GM23338 (cell line): ENCODE measurements around the gene SLC2A13. TPM values are rescaled to one million over a fixed set of nuclear protein-coding genes. Genes with fewer than 3 reads are reported as not detected.
A peak's percentile ranks its signal among the peaks of the same experiment; 100 is the strongest.
"Not testable (repeated sequence)": the region's sequence is repeated elsewhere in the genome, so short reads cannot be mapped to it uniquely, and the experiment has no call there.

Source experiments
- ATAC-seq: fragments of 200-7000 bp; cut with Tn5 transposase; 3 replicates; pipeline ENCODE4 v1.9.1; 2020
- DNase-seq: peaks from one replicate; pipeline ENCODE4 v3.0.0-alpha.2; 2015; ENCODE audit warnings: low spot score
- H2AFZ ChIP-seq: fragments of 200-600 bp; sonication (generic); 2 replicates; pipeline ENCODE4 v1.8.0; 2016; ENCODE audit warnings: antibody characterized with exemption, mild to moderate bottlenecking, moderate library complexity
- H3F3A ChIP-seq: fragments of 200-600 bp; sonication (generic); replicated peaks from 2 replicates; pipeline ENCODE4 v1.8.0; 2017; ENCODE audit warnings: antibody characterized with exemption, mixed run types, low read depth
- H3K27ac ChIP-seq: fragments of 200-600 bp; sonication (generic); 2 replicates; pipeline ENCODE4 v1.6.1; 2016; ENCODE audit warnings: low read depth
- H3K27me3 ChIP-seq: fragments of 200-600 bp; sonication (generic); 2 replicates; pipeline ENCODE4 v1.8.0; 2016; ENCODE audit warnings: mild to moderate bottlenecking, mixed run types, moderate library complexity; ENCODE audit not compliant: insufficient read depth
- H3K36me3 ChIP-seq: fragments of 200-600 bp; sonication (generic); 2 replicates; pipeline ENCODE4 v1.8.0; 2016; ENCODE audit warnings: mild to moderate bottlenecking; ENCODE audit not compliant: insufficient read depth
- H3K4me1 ChIP-seq: fragments of 200-600 bp; sonication (generic); 2 replicates; pipeline ENCODE4 v1.8.0; 2016; ENCODE audit warnings: mild to moderate bottlenecking, moderate library complexity; ENCODE audit not compliant: insufficient read depth
- H3K4me2 ChIP-seq: fragments of 200-600 bp; sonication (generic); 2 replicates; pipeline ENCODE4 v1.7.1; 2017; ENCODE audit warnings: mixed run types
- H3K4me3 ChIP-seq: fragments of 200-600 bp; sonication (generic); 2 replicates; pipeline ENCODE4 v1.6.1; 2016; ENCODE audit warnings: mixed run types
- H3K79me2 ChIP-seq: fragments of 200-600 bp; sonication (generic); replicated peaks from 2 replicates; pipeline ENCODE4 v1.8.0; 2017; ENCODE audit warnings: mild to moderate bottlenecking; ENCODE audit not compliant: insufficient read depth
- H3K9me2 ChIP-seq: fragments of 200-600 bp; sonication (generic); 2 replicates; pipeline ENCODE4 v1.8.0; 2017; ENCODE audit not compliant: insufficient read depth
- H4K20me1 ChIP-seq: fragments of 200-600 bp; sonication (generic); replicated peaks from 2 replicates; pipeline ENCODE4 v1.8.0; 2017; ENCODE audit warnings: mild to moderate bottlenecking; ENCODE audit not compliant: insufficient read depth
- H3K27ac Mint-ChIP-seq: 2 replicates; pipeline ENCODE4 v1.8.0; 2020; ENCODE audit warnings: inconsistent platforms, mild to moderate bottlenecking, moderate library complexity, mixed read lengths
- H3K27me3 Mint-ChIP-seq: 3 replicates; pipeline ENCODE4 v1.8.0; 2022; ENCODE audit warnings: low read depth, mild to moderate bottlenecking, moderate library complexity, mixed read lengths, inconsistent platforms; ENCODE audit not compliant: insufficient read depth, poor library complexity
- H3K36me3 Mint-ChIP-seq: 3 replicates; pipeline ENCODE4 v1.8.0; 2021; ENCODE audit warnings: low read depth, mild to moderate bottlenecking, inconsistent platforms, moderate library complexity, mixed read lengths
- H3K4me1 Mint-ChIP-seq: 3 replicates; pipeline ENCODE4 v1.8.0; 2020; ENCODE audit warnings: mild to moderate bottlenecking, inconsistent platforms, mixed read lengths
- H3K4me3 Mint-ChIP-seq: 3 replicates; pipeline ENCODE4 v1.8.0; 2021; ENCODE audit warnings: moderate library complexity, mild to moderate bottlenecking, inconsistent platforms, mixed read lengths
- H3K9me3 Mint-ChIP-seq: 3 replicates; pipeline ENCODE4 v1.8.0; 2020; ENCODE audit warnings: moderate library complexity, mild to moderate bottlenecking, inconsistent platforms, mixed read lengths
- CREB1 ChIP-seq: fragments of 250-450 bp; sonication (Bioruptor Pico); IDR thresholded peaks from 2 replicates; pipeline ENCODE4 v1.5.0; 2020; ENCODE audit warnings: low read depth, mild to moderate bottlenecking, moderate library complexity
- EZH2 ChIP-seq: fragments of 200-600 bp; sonication (generic); IDR thresholded peaks from one replicate; pipeline ENCODE4 v1.8.0; 2017; ENCODE audit warnings: antibody characterized with exemption, mild to moderate bottlenecking, low read depth; ENCODE audit not compliant: unreplicated experiment
- NANOG ChIP-seq: IDR thresholded peaks from 2 replicates; pipeline ENCODE4 v1.6.1; 2016; ENCODE audit warnings: antibody characterized with exemption, borderline replicate concordance
- polyA plus RNA-seq: library from polyadenylated mRNA; unstranded; fragments of >200 nt; fragmentation: Nextera tagmentation; extraction: Ambion mirVana; gene quantifications from 2 replicates; pipeline ENCODE4 v1.2.1, GENCODE V29; 2016
- total RNA-seq: library from RNA; depleted of rRNA; stranded (reverse); fragments of >200 nt; shearing (Covaris generic); gene quantifications from 2 replicates; pipeline ENCODE4 v1.2.3, GENCODE V29; 2014
- TF ChIP-seq, protein P1 (sequence below): IDR thresholded peaks from one replicate; pipeline ENCODE4 v1.6.1; 2018; ENCODE audit warnings: antibody characterized with exemption; ENCODE audit not compliant: unreplicated experiment
- TF ChIP-seq, protein P2 (sequence below): fragments of 250-450 bp; sonication (Bioruptor Pico); IDR thresholded peaks from 2 replicates; pipeline ENCODE4 v1.5.0; 2020; ENCODE audit warnings: mild to moderate bottlenecking, moderate library complexity

Gene SLC2A13
- total and polyA plus RNA-seq, 2 experiments from 2014 or later, result 6.8 to 22.7 TPM

DNA sequence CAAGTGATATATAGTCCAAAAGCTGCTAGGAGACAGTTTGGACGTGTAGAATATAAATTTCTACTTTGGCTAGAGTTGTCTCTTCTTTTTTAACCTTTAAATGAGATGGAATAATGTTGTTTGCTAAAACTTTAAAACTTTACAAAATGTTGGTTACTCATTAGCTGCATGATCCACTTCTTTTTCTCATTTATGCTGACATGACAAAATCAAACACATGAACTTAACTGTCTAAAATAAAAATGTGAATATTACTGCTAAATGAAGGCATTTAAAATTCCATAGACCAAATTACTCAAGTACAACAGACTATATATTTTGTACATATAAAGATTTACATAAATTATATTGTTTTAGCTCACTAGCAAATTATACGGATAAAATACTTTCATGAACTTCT lies 350.4 kb downstream of the SLC2A13 start (continued):
- TF ChIP-seq, protein P1, sequence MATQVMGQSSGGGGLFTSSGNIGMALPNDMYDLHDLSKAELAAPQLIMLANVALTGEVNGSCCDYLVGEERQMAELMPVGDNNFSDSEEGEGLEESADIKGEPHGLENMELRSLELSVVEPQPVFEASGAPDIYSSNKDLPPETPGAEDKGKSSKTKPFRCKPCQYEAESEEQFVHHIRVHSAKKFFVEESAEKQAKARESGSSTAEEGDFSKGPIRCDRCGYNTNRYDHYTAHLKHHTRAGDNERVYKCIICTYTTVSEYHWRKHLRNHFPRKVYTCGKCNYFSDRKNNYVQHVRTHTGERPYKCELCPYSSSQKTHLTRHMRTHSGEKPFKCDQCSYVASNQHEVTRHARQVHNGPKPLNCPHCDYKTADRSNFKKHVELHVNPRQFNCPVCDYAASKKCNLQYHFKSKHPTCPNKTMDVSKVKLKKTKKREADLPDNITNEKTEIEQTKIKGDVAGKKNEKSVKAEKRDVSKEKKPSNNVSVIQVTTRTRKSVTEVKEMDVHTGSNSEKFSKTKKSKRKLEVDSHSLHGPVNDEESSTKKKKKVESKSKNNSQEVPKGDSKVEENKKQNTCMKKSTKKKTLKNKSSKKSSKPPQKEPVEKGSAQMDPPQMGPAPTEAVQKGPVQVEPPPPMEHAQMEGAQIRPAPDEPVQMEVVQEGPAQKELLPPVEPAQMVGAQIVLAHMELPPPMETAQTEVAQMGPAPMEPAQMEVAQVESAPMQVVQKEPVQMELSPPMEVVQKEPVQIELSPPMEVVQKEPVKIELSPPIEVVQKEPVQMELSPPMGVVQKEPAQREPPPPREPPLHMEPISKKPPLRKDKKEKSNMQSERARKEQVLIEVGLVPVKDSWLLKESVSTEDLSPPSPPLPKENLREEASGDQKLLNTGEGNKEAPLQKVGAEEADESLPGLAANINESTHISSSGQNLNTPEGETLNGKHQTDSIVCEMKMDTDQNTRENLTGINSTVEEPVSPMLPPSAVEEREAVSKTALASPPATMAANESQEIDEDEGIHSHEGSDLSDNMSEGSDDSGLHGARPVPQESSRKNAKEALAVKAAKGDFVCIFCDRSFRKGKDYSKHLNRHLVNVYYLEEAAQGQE, result no peak
- no peak for TF ChIP-seq CREB1 (CRISPR knock-in tag)

DNA sequence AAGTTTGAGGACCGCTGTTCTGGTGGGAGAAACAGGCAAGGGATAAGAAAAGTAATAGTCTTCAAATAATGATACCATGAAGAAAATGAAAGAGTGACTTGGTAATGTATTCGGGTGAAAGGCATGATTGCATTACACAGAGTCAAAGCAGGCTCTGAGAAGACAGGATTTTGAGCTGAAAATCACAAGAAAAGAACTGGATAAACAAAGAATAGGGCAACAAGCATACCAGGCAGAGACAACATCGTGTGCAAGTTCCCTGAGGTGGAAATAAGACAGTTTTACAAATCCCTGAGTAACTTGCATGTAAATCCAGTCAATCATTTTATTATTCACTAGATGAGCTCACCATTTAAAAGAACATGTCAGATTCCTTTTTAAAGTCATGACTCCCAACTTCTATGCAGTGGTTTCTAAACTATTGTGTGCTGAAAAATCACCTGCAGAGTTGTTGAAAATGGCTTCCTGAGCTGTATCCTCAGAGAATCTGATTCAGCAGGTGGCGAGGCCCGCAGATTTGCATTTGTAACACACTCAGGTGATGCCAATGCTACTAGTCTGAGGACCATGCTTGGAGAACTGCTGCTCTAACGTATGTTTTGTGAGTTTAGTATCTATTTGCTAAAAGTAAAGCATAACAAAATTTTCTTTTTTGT lies 353.3 kb downstream of the SLC2A13 start:
- peak overlapping the region; percentile 41 for H3K27ac Mint-ChIP-seq

DNA sequence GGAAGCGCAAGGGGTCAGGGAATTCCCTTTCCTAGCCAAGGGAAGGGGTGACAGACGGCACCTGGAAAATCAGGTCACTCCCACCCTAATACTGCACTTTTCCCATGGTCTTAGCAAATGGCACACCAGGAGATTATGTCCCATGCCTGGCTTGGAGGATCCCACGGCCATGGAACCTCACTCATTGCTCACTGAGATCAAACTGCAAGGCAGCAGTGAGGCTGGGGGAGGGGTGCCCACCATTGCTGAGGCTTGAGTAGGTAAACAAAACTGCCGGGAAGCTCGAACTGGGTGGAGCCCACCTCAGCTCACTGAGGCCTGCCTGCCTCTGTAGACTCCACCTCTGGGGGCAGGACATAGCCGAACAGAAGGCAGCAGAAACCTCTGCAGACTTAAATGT lies 359.7 kb downstream of the SLC2A13 start:
- not testable (repeated sequence) for H3K4me3 Mint-ChIP-seq, H3K4me3 ChIP-seq, ATAC-seq, H3K9me2 ChIP-seq, H3K4me1 Mint-ChIP-seq, H2AFZ ChIP-seq, DNase-seq, H3K27me3 Mint-ChIP-seq, H3K27me3 ChIP-seq, H3K4me2 ChIP-seq, H4K20me1 ChIP-seq, H3K27ac Mint-ChIP-seq, H3K27ac ChIP-seq, H3K79me2 ChIP-seq, H3K4me1 ChIP-seq, H3K36me3 ChIP-seq, H3F3A ChIP-seq
- peaks cover 56% of the 10 kb centered on the region for H3K36me3 Mint-ChIP-seq
- peaks cover 61% of the 10 kb centered on the region for H3K9me3 Mint-ChIP-seq

More for the DNA sequence above, 353.3 kb downstream of the SLC2A13 start:
- ATAC-seq, result peak; percentile 97
- no peak overlapping the region for H2AFZ ChIP-seq
- H3K9me3 Mint-ChIP-seq, result peaks cover 34% of the 10 kb centered on the region
- no peak overlapping the region for H3K4me3 ChIP-seq
- H3K27me3 Mint-ChIP-seq, result peaks cover 2% of the 10 kb centered on the region
- TF ChIP-seq NANOG, result 0 out of 2 replicates have a peak, but pooled peaks have one; percentile 16
- TF ChIP-seq, protein P2, sequence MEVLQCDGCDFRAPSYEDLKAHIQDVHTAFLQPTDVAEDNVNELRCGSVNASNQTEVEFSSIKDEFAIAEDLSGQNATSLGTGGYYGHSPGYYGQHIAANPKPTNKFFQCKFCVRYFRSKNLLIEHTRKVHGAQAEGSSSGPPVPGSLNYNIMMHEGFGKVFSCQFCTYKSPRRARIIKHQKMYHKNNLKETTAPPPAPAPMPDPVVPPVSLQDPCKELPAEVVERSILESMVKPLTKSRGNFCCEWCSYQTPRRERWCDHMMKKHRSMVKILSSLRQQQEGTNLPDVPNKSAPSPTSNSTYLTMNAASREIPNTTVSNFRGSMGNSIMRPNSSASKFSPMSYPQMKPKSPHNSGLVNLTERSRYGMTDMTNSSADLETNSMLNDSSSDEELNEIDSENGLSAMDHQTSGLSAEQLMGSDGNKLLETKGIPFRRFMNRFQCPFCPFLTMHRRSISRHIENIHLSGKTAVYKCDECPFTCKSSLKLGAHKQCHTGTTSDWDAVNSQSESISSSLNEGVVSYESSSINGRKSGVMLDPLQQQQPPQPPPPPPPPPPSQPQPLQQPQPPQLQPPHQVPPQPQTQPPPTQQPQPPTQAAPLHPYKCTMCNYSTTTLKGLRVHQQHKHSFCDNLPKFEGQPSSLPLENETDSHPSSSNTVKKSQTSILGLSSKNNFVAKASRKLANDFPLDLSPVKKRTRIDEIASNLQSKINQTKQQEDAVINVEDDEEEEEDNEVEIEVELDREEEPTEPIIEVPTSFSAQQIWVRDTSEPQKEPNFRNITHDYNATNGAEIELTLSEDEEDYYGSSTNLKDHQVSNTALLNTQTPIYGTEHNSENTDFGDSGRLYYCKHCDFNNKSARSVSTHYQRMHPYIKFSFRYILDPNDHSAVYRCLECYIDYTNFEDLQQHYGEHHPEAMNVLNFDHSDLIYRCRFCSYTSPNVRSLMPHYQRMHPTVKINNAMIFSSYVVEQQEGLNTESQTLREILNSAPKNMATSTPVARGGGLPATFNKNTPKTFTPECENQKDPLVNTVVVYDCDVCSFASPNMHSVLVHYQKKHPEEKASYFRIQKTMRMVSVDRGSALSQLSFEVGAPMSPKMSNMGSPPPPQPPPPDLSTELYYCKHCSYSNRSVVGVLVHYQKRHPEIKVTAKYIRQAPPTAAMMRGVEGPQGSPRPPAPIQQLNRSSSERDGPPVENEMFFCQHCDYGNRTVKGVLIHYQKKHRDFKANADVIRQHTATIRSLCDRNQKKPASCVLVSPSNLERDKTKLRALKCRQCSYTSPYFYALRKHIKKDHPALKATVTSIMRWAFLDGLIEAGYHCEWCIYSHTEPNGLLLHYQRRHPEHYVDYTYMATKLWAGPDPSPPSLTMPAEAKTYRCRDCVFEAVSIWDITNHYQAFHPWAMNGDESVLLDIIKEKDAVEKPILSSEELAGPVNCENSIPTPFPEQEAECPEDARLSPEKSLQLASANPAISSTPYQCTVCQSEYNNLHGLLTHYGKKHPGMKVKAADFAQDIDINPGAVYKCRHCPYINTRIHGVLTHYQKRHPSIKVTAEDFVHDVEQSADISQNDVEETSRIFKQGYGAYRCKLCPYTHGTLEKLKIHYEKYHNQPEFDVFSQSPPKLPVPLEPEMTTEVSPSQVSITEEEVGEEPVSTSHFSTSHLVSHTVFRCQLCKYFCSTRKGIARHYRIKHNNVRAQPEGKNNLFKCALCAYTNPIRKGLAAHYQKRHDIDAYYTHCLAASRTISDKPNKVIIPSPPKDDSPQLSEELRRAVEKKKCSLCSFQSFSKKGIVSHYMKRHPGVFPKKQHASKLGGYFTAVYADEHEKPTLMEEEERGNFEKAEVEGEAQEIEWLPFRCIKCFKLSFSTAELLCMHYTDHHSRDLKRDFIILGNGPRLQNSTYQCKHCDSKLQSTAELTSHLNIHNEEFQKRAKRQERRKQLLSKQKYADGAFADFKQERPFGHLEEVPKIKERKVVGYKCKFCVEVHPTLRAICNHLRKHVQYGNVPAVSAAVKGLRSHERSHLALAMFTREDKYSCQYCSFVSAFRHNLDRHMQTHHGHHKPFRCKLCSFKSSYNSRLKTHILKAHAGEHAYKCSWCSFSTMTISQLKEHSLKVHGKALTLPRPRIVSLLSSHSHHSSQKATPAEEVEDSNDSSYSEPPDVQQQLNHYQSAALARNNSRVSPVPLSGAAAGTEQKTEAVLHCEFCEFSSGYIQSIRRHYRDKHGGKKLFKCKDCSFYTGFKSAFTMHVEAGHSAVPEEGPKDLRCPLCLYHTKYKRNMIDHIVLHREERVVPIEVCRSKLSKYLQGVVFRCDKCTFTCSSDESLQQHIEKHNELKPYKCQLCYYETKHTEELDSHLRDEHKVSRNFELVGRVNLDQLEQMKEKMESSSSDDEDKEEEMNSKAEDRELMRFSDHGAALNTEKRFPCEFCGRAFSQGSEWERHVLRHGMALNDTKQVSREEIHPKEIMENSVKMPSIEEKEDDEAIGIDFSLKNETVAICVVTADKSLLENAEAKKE (CRISPR knock-in tag), result peak; percentile 65; the same call in 1 of the 2 replicates
- TF ChIP-seq EZH2, result no peak
- H4K20me1 ChIP-seq, result no peaks in the 10 kb centered on the region
- H3K27ac ChIP-seq, result peak overlapping the region; percentile 71; the same call in 1 of the 2 replicates
- peaks cover 20% of the 10 kb centered on the region for H3K4me1 Mint-ChIP-seq
- H3F3A ChIP-seq, result 0 out of 2 replicates have a peak, but pooled peaks cover 5% of the 10 kb centered on the region
- H3K36me3 ChIP-seq, result no peaks in the 10 kb centered on the region
- H3K36me3 Mint-ChIP-seq, result peaks cover 28% of the 10 kb centered on the region
- H3K4me2 ChIP-seq, result peak overlapping the region; percentile 19
- no peaks in the 10 kb centered on the region for H3K27me3 ChIP-seq
- peak; percentile 74 for DNase-seq
- no peaks in the 10 kb centered on the region for H3K79me2 ChIP-seq
- H3K4me3 Mint-ChIP-seq, result no peak overlapping the region
- peaks cover 17% of the 10 kb centered on the region for H3K4me1 ChIP-seq
- no peaks in the 10 kb centered on the region; the same call in 1 of the 2 replicates for H3K9me2 ChIP-seq
